NCI-H187 (cell line): ENCODE measurements around the gene CLPTM1.
"Not testable (repeated sequence)": the region's sequence is repeated elsewhere in the genome, so short reads cannot be mapped to it uniquely, and the experiment has no call there.

Experiments used
- DNase-seq, 2 experiments: peaks; one replicate each; lab custom pipeline; 2025; lab: John Stamatoyannopoulos, UW

CLPTM1 gene

GRCh38 chr19:44954649-44955504, at the start of gene CLPTM1:
Gene CLPTM1 (plus strand): TSS chr19:44955380. CDS start chr19:44955396, 16 bp downstream.
- DNase-seq: peak; percentile 93 to 96

GRCh38 chr19:44905437-44906160, 49.6 kb upstream of the CLPTM1 start, which contains the start of gene APOE:
Gene APOE (plus strand): TSS chr19:44905796. CDS start chr19:44906625, 829 bp downstream.
- DNase-seq: no peak

GRCh38 chr19:44907613-44908012, 47.6 kb upstream of the CLPTM1 start:
- no peak for DNase-seq

- no peak for DNase-seq
Measured at GRCh38 chr19:44908074-44908835, 46.9 kb upstream of the CLPTM1 start.

GRCh38 chr19:44908836-44909261, 46.3 kb upstream of the CLPTM1 start:
- DNase-seq: no peak

- DNase-seq: no peak
Measured at GRCh38 chr19:44909775-44910174, 45.4 kb upstream of the CLPTM1 start.

GRCh38 chr19:44911896-44912295, 43.3 kb upstream of the CLPTM1 start:
- DNase-seq: not testable (repeated sequence)

GRCh38 chr19:44912854-44913253, 42.3 kb upstream of the CLPTM1 start:
- DNase-seq: no peak

GRCh38 chr19:44913512-44914432, 41.4 kb upstream of the CLPTM1 start:
- DNase-seq: not testable (repeated sequence)

GRCh38 chr19:44914433-44915206, 40.6 kb upstream of the CLPTM1 start, which contains the start of gene APOC1:
Gene APOC1 (plus strand): TSS chr19:44914608. CDS start chr19:44914892, 284 bp downstream.
- peak; percentile 33 to 68 for DNase-seq

GRCh38 chr19:44924243-44924725, 30.9 kb upstream of the CLPTM1 start:
- no peak for DNase-seq

GRCh38 chr19:44925114-44925891, 29.9 kb upstream of the CLPTM1 start:
- no peak for DNase-seq

GRCh38 chr19:44926245-44927077, 28.7 kb upstream of the CLPTM1 start:
- DNase-seq: not testable (repeated sequence)

- DNase-seq: no peak
Measured at GRCh38 chr19:44927746-44928145, 27.4 kb upstream of the CLPTM1 start.

- no peak for DNase-seq
Measured at GRCh38 chr19:44930088-44930487, 25.1 kb upstream of the CLPTM1 start.

GRCh38 chr19:44931541-44931940, 23.6 kb upstream of the CLPTM1 start:
- no peak for DNase-seq

GRCh38 chr19:44939668-44940067, 15.5 kb upstream of the CLPTM1 start:
- DNase-seq: no peak

- DNase-seq: no peak
Measured at GRCh38 chr19:44942067-44942571, 13.1 kb upstream of the CLPTM1 start, which contains the start of gene APOC4. Gene APOC4 (plus strand): TSS chr19:44942237. CDS start chr19:44942278, 41 bp downstream.
